Gastrocnemius medialis (tissue), 4 donors: Measurements from ENCODE around the gene EIF3J. TPM values are rescaled to one million over a fixed set of nuclear protein-coding genes. Genes with fewer than 3 reads are reported as not detected.
A peak's percentile ranks its signal among the peaks of the same experiment; 100 is the strongest.

Experiments
- ATAC-seq, 2 donors: fragments of 150-250 bp; one replicate each; pipeline ENCODE4 v1.9.1; 2016
- DNase-seq, 2 donors: peaks; one replicate each; pipeline ENCODE4 v3.0.0-alpha.2; 2019
- H3K27ac ChIP-seq, 4 donors: fragments of 200-600 bp; sonication (generic); 1 replicate in 1 of 4; 2 replicates in 3 of 4; pipeline ENCODE4 v1.5.1; 2016 to 2018; ENCODE audit warnings: mild to moderate bottlenecking in 2 of 4, moderate library complexity in 1 of 4
- H3K27me3 ChIP-seq, 3 donors: fragments of 200-600 bp; sonication (generic) in 2 of 3; 1 replicate in 1 of 3; 2 replicates in 2 of 3; pipeline versions ENCODE4 v1.5.1 to v1.6.0; 2016 to 2019; ENCODE audit warnings: mild to moderate bottlenecking in 1 of 3, moderate library complexity in 1 of 3
- H3K36me3 ChIP-seq, 2 donors: fragments of 200-600 bp; sonication (generic) in 1 of 2; one replicate each; pipeline ENCODE4 v1.5.1; 2017 to 2018
- H3K4me1 ChIP-seq, 2 donors: fragments of 200-600 bp; sonication (generic) in 1 of 2; one replicate each; pipeline ENCODE4 v1.5.1; 2016 to 2017; ENCODE audit warnings: mild to moderate bottlenecking in 2 of 2
- H3K4me3 ChIP-seq, 4 donors: fragments of 200-600 bp; sonication (generic) in 3 of 4; 1 replicate in 1 of 4; 2 replicates in 3 of 4; pipeline ENCODE4 v1.5.1; 2016 to 2019; ENCODE audit warnings: mild to moderate bottlenecking in 2 of 4
- H3K9me3 ChIP-seq, 3 donors: fragments of 200-600 bp; sonication (generic) in 2 of 3; 1 replicate in 1 of 3; 2 replicates in 2 of 3; pipeline ENCODE4 v1.5.1; 2016 to 2019
- CTCF ChIP-seq, 5 experiments: fragments of 450-650 bp in 3 of 5; fragments of 200-600 bp in 2 of 5; sonication (generic) in 2 of 5; IDR thresholded peaks in 4 of 5; conservative IDR thresholded peaks in 1 of 5; 1 replicate in 4 of 5; 2 replicates in 1 of 5; pipeline ENCODE4 v1.5.1; 2016 to 2019; ENCODE audit warnings: antibody characterized with exemption in 5 of 5, mild to moderate bottlenecking in 3 of 5, moderate library complexity in 3 of 5
- POLR2A ChIP-seq, 2 donors: fragments of 450-650 bp; IDR thresholded peaks; one replicate each; pipeline ENCODE4 v1.6.1; 2017; ENCODE audit warnings: antibody characterized with exemption in 2 of 2, mild to moderate bottlenecking in 2 of 2, moderate library complexity in 2 of 2
- in situ Hi-C, 4 donors: fragments of 200-750 bp; cut with MboI; loops; one replicate each; pipeline versions ENCODE4 v1.15.0 to v1.8.0; 2017; ENCODE audit warnings: low sequenced_read_pairs in 4 of 4
- intact Hi-C: fragments of 100-400 bp; cut with DNase I; formaldehyde crosslinking; loops from one replicate; pipeline ENCODE4 v1.15.1; 2023; ENCODE audit warnings: low total_unique reads
- total RNA-seq, 4 donors: library from RNA; depleted of rRNA; stranded (reverse); fragments of >200 nt; gene quantifications; one replicate each; pipeline versions ENCODE4 v1.1.0 to v1.2.3, GENCODE V29; 2016

The EIF3J gene
- 100 to 1,000 TPM in 2 of 4 donors, 10 to 100 TPM in 2; 79.2 to 122 (median 103) TPM for total RNA-seq

DNA sequence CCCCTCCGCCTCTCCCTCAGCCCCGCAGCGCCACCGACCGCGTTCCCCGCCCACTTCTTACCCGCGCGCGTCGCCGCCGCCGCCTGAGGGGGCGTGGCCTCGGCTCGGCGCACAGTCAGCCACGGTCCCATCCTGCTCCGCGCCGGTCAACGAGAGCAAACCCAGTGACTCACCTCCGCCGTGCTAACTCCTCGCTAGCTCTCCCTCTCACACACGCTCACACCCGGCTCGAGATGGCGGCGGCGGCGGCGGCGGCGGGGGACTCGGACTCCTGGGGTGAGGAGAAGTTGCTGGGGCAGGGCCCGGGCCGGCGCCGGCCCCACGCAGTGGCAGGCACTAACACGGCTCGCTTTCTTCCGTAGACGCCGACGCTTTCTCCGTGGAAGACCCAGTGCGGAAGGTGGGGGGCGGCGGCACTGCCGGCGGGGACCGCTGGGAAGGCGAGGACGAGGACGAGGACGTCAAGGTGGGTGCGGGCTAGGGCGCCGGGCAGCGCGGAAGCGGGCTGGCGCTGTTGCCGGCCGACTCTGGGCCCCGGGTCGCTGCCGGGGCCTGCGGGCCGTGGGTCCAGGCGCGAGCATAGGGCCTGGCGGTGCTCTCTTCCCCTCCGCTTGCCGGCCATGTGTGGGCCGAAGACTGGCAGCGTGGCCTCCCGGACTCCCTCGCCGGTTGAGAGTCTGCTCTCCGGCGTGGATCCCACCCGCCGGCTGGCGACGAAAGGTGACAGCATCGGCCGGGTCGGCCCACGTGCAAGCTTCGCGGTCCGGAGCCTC is at the start of gene EIF3J:
TSS of gene EIF3J (plus strand) at position 186 of the 773 bp plus-strand sequence. CDS start at position 234, 48 bp downstream.
- peak within 1 kb of the TSS; percentile 67 to 99 (median 89) for H3K4me3 ChIP-seq
- H3K9me3 ChIP-seq, result no peaks in the 10 kb centered on the region
- H3K36me3 ChIP-seq, result no peaks in the 10 kb centered on the region
- peaks cover 38 to 48% of the 10 kb centered on the region in 2 donors for H3K4me1 ChIP-seq
- H3K27me3 ChIP-seq, result no peaks in the 10 kb centered on the region
- intact Hi-C loops (loop anchor here (1.0 to 10.0 kb wide), 7 partner anchors 110 to 1108 kb away; partner anchors contain the start of genes CTDSPL2, GOLM2, SERF2 and SPG11), in situ Hi-C loops (loop anchor here in 1 of 4 donors (10.0 kb wide), 1 partner anchor 112 kb away; the partner anchor contains the start of gene CTDSPL2)
- DNase-seq (peak; percentile 94 to 96), ATAC-seq (peak; percentile 88 to 90)
- TF ChIP-seq POLR2A (IDR thresholded peaks at IDR 0.05) (peak; percentile 84 to 97), CTCF (IDR thresholded peaks at IDR 0.05 in 4 of 5, conservative IDR thresholded peaks at IDR 0.05 in 1 of 5) (no peak)
- H3K27ac ChIP-seq, result peak within 1 kb of the TSS; percentile 90 to 99 (median 94)

GRCh38 chr15:44489464-44489863 is 47.5 kb upstream of the EIF3J start:
- intact Hi-C loops (no loop called here), in situ Hi-C loops (no loop called here)
- no peak for TF ChIP-seq POLR2A (IDR thresholded peaks at IDR 0.05)
- TF ChIP-seq CTCF (IDR thresholded peaks at IDR 0.05 in 4 of 5, conservative IDR thresholded peaks at IDR 0.05 in 1 of 5), result no peak
- peak overlapping the region in 2 of 4 donors; percentile 19 to 41 for H3K27ac ChIP-seq
- peaks cover 0 to 37% of the 10 kb centered on the region in 2 donors for H3K36me3 ChIP-seq
- no peaks in the 10 kb centered on the region for H3K27me3 ChIP-seq
- H3K4me1 ChIP-seq, result peaks cover 12 to 21% of the 10 kb centered on the region in 2 donors
- H3K4me3 ChIP-seq, result no peak overlapping the region
- DNase-seq (no peak), ATAC-seq (peak; percentile 65 to 80)
- H3K9me3 ChIP-seq, result no peaks in the 10 kb centered on the region

DNA sequence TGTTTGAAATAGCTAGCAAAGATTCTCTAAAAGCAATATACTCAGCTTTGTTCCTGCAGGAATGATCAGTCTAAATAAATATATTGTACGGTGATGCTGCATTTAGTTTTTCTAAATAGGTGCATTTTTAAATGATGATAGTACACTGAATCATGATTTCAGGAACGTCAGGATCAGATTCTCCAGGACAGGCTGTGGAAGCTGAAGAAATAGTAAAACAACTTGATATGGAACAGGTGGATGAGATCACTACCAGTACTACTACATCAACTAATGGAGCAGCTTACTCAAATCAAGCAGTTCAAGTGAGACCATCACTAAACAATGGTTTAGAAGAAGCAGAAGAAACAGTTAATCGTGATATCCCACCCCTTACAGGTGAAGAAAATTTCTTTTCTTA is 46.3 kb upstream of the EIF3J start:
- H3K27ac ChIP-seq, result no peak overlapping the region
- intact Hi-C loops (no loop called here), in situ Hi-C loops (no loop called here)
- no peaks in the 10 kb centered on the region for H3K27me3 ChIP-seq
- H3K4me3 ChIP-seq, result no peak overlapping the region
- DNase-seq (no peak), ATAC-seq (no peak)
- no peaks in the 10 kb centered on the region for H3K9me3 ChIP-seq
- peaks cover 0 to 37% of the 10 kb centered on the region in 2 donors for H3K36me3 ChIP-seq
- TF ChIP-seq POLR2A (IDR thresholded peaks at IDR 0.05), result no peak
- no peak for TF ChIP-seq CTCF (IDR thresholded peaks at IDR 0.05 in 4 of 5, conservative IDR thresholded peaks at IDR 0.05 in 1 of 5)
- peaks cover 2 to 11% of the 10 kb centered on the region in 2 donors for H3K4me1 ChIP-seq

GRCh38 chr15:44492040-44492439 is 44.9 kb upstream of the EIF3J start:
- Histone ChIP-seq H3K27ac (no peak overlapping the region), H3K4me3 (no peak overlapping the region), H3K4me1 (peaks cover 0 to 8% of the 10 kb centered on the region in 2 donors), H3K9me3 (no peaks in the 10 kb centered on the region), H3K36me3 (peaks cover 0 to 44% of the 10 kb centered on the region in 2 donors), H3K27me3 (no peaks in the 10 kb centered on the region)
- intact Hi-C loops (no loop called here), in situ Hi-C loops (no loop called here)
- ATAC-seq, result no peak
- TF ChIP-seq POLR2A (IDR thresholded peaks at IDR 0.05) (no peak), CTCF (IDR thresholded peaks at IDR 0.05 in 4 of 5, conservative IDR thresholded peaks at IDR 0.05 in 1 of 5) (no peak)
- no peak for DNase-seq
